ENCODE measurements around the gene SLC39A13.

The SLC39A13 gene

DNA sequence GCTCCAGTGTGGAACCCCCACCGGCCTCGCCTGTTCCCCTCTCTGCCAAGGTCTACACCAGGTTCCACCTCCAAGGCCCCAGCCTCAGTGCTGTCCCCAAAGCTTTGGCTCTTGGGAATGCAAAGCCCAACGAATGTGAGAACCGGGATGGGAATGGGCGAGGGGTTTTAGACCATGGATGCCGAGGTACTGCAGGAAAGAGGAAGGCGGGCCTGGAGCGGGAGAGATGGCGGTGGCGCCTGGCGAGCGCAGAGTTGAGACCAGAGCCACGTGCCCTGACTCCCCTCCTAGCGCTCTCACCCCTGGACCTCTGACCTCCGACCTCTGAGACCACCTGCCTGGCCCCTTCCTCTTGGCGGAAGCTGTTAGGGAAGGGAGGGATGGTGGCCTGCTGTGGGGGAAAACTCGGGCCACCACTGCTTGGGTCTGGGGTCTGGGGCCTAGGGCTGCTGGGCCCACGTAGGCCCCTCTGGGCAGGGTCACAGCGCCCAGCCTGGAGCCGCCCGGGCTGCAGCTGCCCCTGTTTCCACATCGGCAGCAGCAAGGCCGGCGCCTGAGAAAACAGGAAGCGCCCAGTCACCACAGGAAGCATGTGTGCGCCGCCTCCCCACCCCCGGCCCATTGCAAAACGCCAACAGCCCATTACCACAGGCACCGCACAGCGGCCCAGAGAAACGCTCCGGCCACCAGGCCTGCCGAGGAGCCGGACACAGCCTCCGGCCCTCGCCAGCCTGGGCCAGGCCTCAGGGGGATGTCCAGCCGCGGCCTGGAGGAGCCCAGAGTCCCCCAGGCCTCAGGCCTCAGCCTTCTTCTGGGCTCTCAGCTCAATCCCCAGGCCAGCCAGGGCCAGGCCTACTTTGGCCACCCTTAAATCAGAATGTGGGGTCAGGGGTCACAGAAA lies 13.8 kb upstream of the SLC39A13 start:
- H2AFZ ChIP-seq (ENCODE audit: low read length), result peak overlapping the region; percentile 86
- H3K36me3 ChIP-seq (replicated peaks; ENCODE audit: insufficient read depth, low read length), result no peaks in the 10 kb centered on the region
- H3K4me1 ChIP-seq (ENCODE audit: low read length), result peaks cover 31% of the 10 kb centered on the region
- peak overlapping the region; percentile 63 for H3K9ac ChIP-seq (ENCODE audit: low read length)
- TF ChIP-seq, protein P1, sequence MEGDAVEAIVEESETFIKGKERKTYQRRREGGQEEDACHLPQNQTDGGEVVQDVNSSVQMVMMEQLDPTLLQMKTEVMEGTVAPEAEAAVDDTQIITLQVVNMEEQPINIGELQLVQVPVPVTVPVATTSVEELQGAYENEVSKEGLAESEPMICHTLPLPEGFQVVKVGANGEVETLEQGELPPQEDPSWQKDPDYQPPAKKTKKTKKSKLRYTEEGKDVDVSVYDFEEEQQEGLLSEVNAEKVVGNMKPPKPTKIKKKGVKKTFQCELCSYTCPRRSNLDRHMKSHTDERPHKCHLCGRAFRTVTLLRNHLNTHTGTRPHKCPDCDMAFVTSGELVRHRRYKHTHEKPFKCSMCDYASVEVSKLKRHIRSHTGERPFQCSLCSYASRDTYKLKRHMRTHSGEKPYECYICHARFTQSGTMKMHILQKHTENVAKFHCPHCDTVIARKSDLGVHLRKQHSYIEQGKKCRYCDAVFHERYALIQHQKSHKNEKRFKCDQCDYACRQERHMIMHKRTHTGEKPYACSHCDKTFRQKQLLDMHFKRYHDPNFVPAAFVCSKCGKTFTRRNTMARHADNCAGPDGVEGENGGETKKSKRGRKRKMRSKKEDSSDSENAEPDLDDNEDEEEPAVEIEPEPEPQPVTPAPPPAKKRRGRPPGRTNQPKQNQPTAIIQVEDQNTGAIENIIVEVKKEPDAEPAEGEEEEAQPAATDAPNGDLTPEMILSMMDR (IDR thresholded peaks at IDR 0.05; ENCODE audit: low read length), result no peak
- TF ChIP-seq EZH2phosphoT487 (IDR thresholded peaks at IDR 0.05; ENCODE audit: low read length) (no peak), EZH2 (optimal IDR thresholded peaks at IDR 0.05; ENCODE audit: low read depth, low read length) (no peak)
- peak overlapping the region; percentile 59; the same call in 1 of the 2 replicates for H3K27ac ChIP-seq (ENCODE audit: low read length)
- peak overlapping the region; percentile 56; the same call in 1 of the 2 replicates for H3K4me2 ChIP-seq (ENCODE audit: low read depth, low read length)
- H3K4me3 ChIP-seq (ENCODE audit: low read length), result peak overlapping the region; percentile 29; the same call in 1 of the 2 replicates
- no peaks in the 10 kb centered on the region for H3F3A ChIP-seq (ENCODE audit: insufficient read depth, low read length)
- no peaks in the 10 kb centered on the region for H3K27me3 ChIP-seq (replicated peaks; ENCODE audit: insufficient read depth, low read length)
- no peaks in the 10 kb centered on the region for H3K9me2 ChIP-seq (replicated peaks; ENCODE audit: insufficient read depth, low read length)
- no peaks in the 10 kb centered on the region for H4K20me1 ChIP-seq (ENCODE audit: insufficient read depth, low read length)
- H3K9me3 ChIP-seq (replicated peaks; ENCODE audit: insufficient read depth, low read length), result no peaks in the 10 kb centered on the region
- no peaks in the 10 kb centered on the region for H3K79me2 ChIP-seq (ENCODE audit: low read length)
- peak; percentile 43 for DNase-seq

GRCh38 chr11:47395223-47396048 lies 13.0 kb upstream of the SLC39A13 start:
- peak overlapping the region; percentile 29; the same call in 1 of the 2 replicates for H3K4me3 ChIP-seq (ENCODE audit: low read length)
- peak overlapping the region; percentile 86 for H2AFZ ChIP-seq (ENCODE audit: low read length)
- H3K79me2 ChIP-seq (ENCODE audit: low read length), result no peaks in the 10 kb centered on the region
- TF ChIP-seq EZH2 (optimal IDR thresholded peaks at IDR 0.05; ENCODE audit: low read depth, low read length) (no peak), EZH2phosphoT487 (IDR thresholded peaks at IDR 0.05; ENCODE audit: low read length) (no peak)
- TF ChIP-seq, protein P1 (IDR thresholded peaks at IDR 0.05; ENCODE audit: low read length), result no peak
- no peaks in the 10 kb centered on the region for H3K36me3 ChIP-seq (replicated peaks; ENCODE audit: insufficient read depth, low read length)
- H4K20me1 ChIP-seq (ENCODE audit: insufficient read depth, low read length), result no peaks in the 10 kb centered on the region
- H3K9ac ChIP-seq (ENCODE audit: low read length), result peak overlapping the region; percentile 63
- peaks cover 33% of the 10 kb centered on the region for H3K4me1 ChIP-seq (ENCODE audit: low read length)
- H3K27ac ChIP-seq (ENCODE audit: low read length), result peak overlapping the region; percentile 59; the same call in 1 of the 2 replicates
- peak overlapping the region; percentile 56; the same call in 1 of the 2 replicates for H3K4me2 ChIP-seq (ENCODE audit: low read depth, low read length)
- no peaks in the 10 kb centered on the region for H3K27me3 ChIP-seq (replicated peaks; ENCODE audit: insufficient read depth, low read length)
- no peaks in the 10 kb centered on the region for H3K9me2 ChIP-seq (replicated peaks; ENCODE audit: insufficient read depth, low read length)
- no peak for DNase-seq
- H3F3A ChIP-seq (ENCODE audit: insufficient read depth, low read length), result no peaks in the 10 kb centered on the region
- H3K9me3 ChIP-seq (replicated peaks; ENCODE audit: insufficient read depth, low read length), result no peaks in the 10 kb centered on the region

- H3F3A ChIP-seq (ENCODE audit: insufficient read depth, low read length), result no peaks in the 10 kb centered on the region
- H3K4me1 ChIP-seq (ENCODE audit: low read length), result peaks cover 37% of the 10 kb centered on the region
- TF ChIP-seq, protein P1 (IDR thresholded peaks at IDR 0.05; ENCODE audit: low read length), result no peak
- TF ChIP-seq EZH2 (optimal IDR thresholded peaks at IDR 0.05; ENCODE audit: low read depth, low read length) (no peak), EZH2phosphoT487 (IDR thresholded peaks at IDR 0.05; ENCODE audit: low read length) (no peak)
- H3K9me3 ChIP-seq (replicated peaks; ENCODE audit: insufficient read depth, low read length), result no peaks in the 10 kb centered on the region
- H3K27ac ChIP-seq (ENCODE audit: low read length), result no peak overlapping the region
- H2AFZ ChIP-seq (ENCODE audit: low read length), result no peak overlapping the region
- H3K4me2 ChIP-seq (ENCODE audit: low read depth, low read length), result no peak overlapping the region
- no peaks in the 10 kb centered on the region for H3K36me3 ChIP-seq (replicated peaks; ENCODE audit: insufficient read depth, low read length)
- H3K27me3 ChIP-seq (replicated peaks; ENCODE audit: insufficient read depth, low read length), result no peaks in the 10 kb centered on the region
- H3K9ac ChIP-seq (ENCODE audit: low read length), result no peak overlapping the region
- no peak for DNase-seq
- no peaks in the 10 kb centered on the region for H3K79me2 ChIP-seq (ENCODE audit: low read length)
- H4K20me1 ChIP-seq (ENCODE audit: insufficient read depth, low read length), result no peaks in the 10 kb centered on the region
- H3K4me3 ChIP-seq (ENCODE audit: low read length), result no peak overlapping the region
- H3K9me2 ChIP-seq (replicated peaks; ENCODE audit: insufficient read depth, low read length), result no peaks in the 10 kb centered on the region
These were observed 12.4 kb upstream of the SLC39A13 start for GRCh38 chr11:47396049-47396320.
